ENCODE measurements around the gene RPS3. TPM values are rescaled to one million over a fixed set of nuclear protein-coding genes. Genes with fewer than 3 reads are reported as not detected.
A peak's percentile ranks its signal among the peaks of the same experiment; 100 is the strongest.

Gene RPS3
- total and polyA plus RNA-seq, 2 of the 13 experiments (the other 11 are each of a cell fraction or from before 2014, with no cell fraction given) = 2,143 to 3,616 TPM

GRCh38 chr11:75389925-75390324 is 9.4 kb upstream of the RPS3 start:
- ChIA-PET POLR2A (no interaction called here), CTCF (ENCODE audit: low intra/inter-chr PET ratio, low total read pairs) (interaction anchor here (3.4 kb wide), 1 partner anchor 142 kb away, joined by 18 read pairs; no protein-coding TSS in a partner anchor)
- Histone ChIP-seq H3K9me3 (ENCODE audit: low read length) (no peaks in the 10 kb centered on the region), H3K27ac (ENCODE audit: extremely low read length, insufficient read depth, low read length) (no peak overlapping the region), H3K4me3 (replicated peaks in 1 of 3; ENCODE audit: insufficient read depth in 1 of 3, low read depth in 2 of 3, low read length in 3 of 3) (no peak overlapping the region), H3K79me2 (ENCODE audit: insufficient read depth, low read length) (no peaks in the 10 kb centered on the region), H3K36me3 (replicated peaks in 1 of 2; ENCODE audit: control insufficient read depth in 1 of 2, insufficient read depth in 2 of 2, low read length in 2 of 2) (no peaks in the 10 kb centered on the region), H3K4me1 (ENCODE audit: insufficient read depth, low read length) (peaks cover 42% of the 10 kb centered on the region), H2AFZ (ENCODE audit: low read length) (no peak overlapping the region), H3K4me2 (ENCODE audit: low read depth, low read length) (no peak overlapping the region), H3K9ac (ENCODE audit: insufficient read depth, low read depth, low read length) (no peak overlapping the region), H3K27me3 (ENCODE audit: control insufficient read depth in 1 of 2, insufficient read depth in 2 of 2, low read length in 2 of 2) (peaks cover 0 to 5% of the 10 kb centered on the region in 2 experiments; a peak in 4 of 5 replicates), H4K20me1 (ENCODE audit: insufficient read depth, low read length) (no peaks in the 10 kb centered on the region)
- ATAC-seq = no peak
- in situ Hi-C loops (cut with HindIII; ENCODE audit: extremely low pct_ligation_motif_present, low pct_unique_long_range_greater_than_20kb) = loop anchor here (5.0 kb wide), 1 partner anchor 142 kb away; no protein-coding TSS in a partner anchor
- no TSS peak for BruUV-seq (replicated peaks)
- WGBS (ENCODE audit: low lambda C conversion rate) = 71% methylated on average over 7 of the region's 7 CpGs
- intact Hi-C loops (cut with micrococcal nuclease; ENCODE audit: unreplicated experiment) = no loop called here
- no peak for FAIRE-seq
- no peak for DNase-seq (ENCODE audit: low spot score)
- no peak for TF ChIP-seq ZSCAN20 (CRISPR knock-in tag; IDR thresholded peaks at IDR 0.05; ENCODE audit: borderline replicate concordance)

- 24% methylated on average over 8 of the region's 8 CpGs for WGBS (ENCODE audit: low lambda C conversion rate)
- FAIRE-seq (no peak), ATAC-seq (no peak), DNase-seq (ENCODE audit: low spot score) (no peak)
- Histone ChIP-seq H3K9me3 (ENCODE audit: low read length) (no peaks in the 10 kb centered on the region), H3K9ac (ENCODE audit: insufficient read depth, low read depth, low read length) (no peak overlapping the region), H4K20me1 (ENCODE audit: insufficient read depth, low read length) (no peaks in the 10 kb centered on the region), H3K4me1 (ENCODE audit: insufficient read depth, low read length) (peaks cover 11% of the 10 kb centered on the region), H3K27me3 (ENCODE audit: control insufficient read depth in 1 of 2, insufficient read depth in 2 of 2, low read length in 2 of 2) (peaks cover 0 to 5% of the 10 kb centered on the region in 2 experiments; a peak in 4 of 5 replicates), H3K36me3 (replicated peaks in 1 of 2; ENCODE audit: control insufficient read depth in 1 of 2, insufficient read depth in 2 of 2, low read length in 2 of 2) (no peaks in the 10 kb centered on the region), H2AFZ (ENCODE audit: low read length) (no peak overlapping the region), H3K27ac (ENCODE audit: extremely low read length, insufficient read depth, low read length) (no peak overlapping the region), H3K4me3 (replicated peaks in 1 of 3; ENCODE audit: insufficient read depth in 1 of 3, low read depth in 2 of 3, low read length in 3 of 3) (no peak overlapping the region), H3K4me2 (ENCODE audit: low read depth, low read length) (no peak overlapping the region), H3K79me2 (ENCODE audit: insufficient read depth, low read length) (no peaks in the 10 kb centered on the region)
- intact Hi-C loops (cut with micrococcal nuclease; ENCODE audit: unreplicated experiment) = no loop called here
- in situ Hi-C loops (cut with HindIII; ENCODE audit: extremely low pct_ligation_motif_present, low pct_unique_long_range_greater_than_20kb) = no loop called here
- BruUV-seq (replicated peaks) = no TSS peak
- POLR2A ChIA-PET = no interaction called here
- TF ChIP-seq ATF7 (IDR thresholded peaks at IDR 0.05) (peak; percentile 35; the same call in 1 of the 2 replicates), ATF7 (CRISPR knock-in tag; IDR thresholded peaks at IDR 0.05) (no peak), KAT8 (CRISPR knock-in tag; IDR thresholded peaks at IDR 0.05) (no peak), ZNF121 (CRISPR knock-in tag; IDR thresholded peaks at IDR 0.05) (peak; percentile 89), ZNF607 (CRISPR knock-in tag; IDR thresholded peaks at IDR 0.05; ENCODE audit: borderline replicate concordance) (no peak)
- CTCF ChIA-PET (ENCODE audit: low intra/inter-chr PET ratio, low total read pairs) = no interaction called here
Measured at GRCh38 chr11:75394085-75394840, 5.1 kb upstream of the RPS3 start.

Measured in HepG2 (cell line).